Measurements from ENCODE around the gene MCTP1.
"Not testable (repeated sequence)": the region's sequence is repeated elsewhere in the genome, so short reads cannot be mapped to it uniquely, and the experiment has no call there.

MCTP1 gene

DNA sequence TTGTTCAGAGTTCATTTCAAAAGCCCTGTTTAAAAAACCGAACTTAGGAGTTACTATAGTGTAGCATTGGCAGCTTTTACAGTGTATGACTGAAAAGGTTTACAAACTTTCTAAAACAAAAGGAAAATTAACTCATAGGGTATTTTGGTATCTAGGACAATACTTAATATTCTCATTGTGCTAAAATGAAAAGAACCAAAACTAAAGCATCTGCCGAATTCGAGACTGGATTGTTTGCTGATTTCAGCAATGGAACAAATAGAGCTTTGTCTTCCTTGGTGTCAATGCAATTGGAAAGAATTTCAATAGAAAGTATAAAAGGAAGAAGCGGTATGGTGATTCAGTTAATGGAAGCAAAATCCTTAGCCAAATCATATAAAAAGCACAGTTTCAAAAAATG lies 412.4 kb downstream of the MCTP1 start:
- DNase-seq (ENCODE audit: low read depth in 2 of 2) = no peak

DNA sequence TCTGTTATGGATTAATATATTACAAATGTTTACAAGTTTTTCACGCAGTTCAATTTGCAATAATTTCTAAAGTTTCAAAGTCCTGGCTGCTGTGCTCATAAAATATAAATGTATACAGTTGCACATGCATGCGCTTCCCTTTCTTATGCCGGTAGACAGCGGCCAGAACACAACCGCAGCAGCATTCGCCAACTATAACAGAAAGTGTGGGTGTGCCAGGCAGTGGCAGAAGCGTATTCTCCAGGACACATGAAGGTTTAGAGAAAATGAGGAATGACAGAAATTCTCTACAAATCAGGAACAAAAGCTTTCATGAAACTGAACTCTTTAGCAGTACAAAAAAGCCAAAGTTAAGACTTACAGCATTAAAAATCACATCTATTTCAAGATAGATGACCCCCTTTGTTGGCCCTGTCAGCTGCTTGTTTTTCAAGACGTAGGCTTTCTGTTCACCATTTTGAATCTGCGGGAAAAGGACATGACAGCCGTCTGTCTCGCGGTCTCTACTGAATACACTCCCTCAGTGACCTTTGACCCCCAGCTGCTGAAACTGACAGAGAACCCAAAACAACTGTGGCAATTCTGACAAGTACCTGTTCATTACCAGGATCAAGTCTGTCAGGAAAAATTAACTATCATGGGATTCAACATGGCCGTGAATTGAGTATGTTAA lies 414.2 kb downstream of the MCTP1 start:
- no peak for DNase-seq (ENCODE audit: low read depth in 2 of 2)

DNA sequence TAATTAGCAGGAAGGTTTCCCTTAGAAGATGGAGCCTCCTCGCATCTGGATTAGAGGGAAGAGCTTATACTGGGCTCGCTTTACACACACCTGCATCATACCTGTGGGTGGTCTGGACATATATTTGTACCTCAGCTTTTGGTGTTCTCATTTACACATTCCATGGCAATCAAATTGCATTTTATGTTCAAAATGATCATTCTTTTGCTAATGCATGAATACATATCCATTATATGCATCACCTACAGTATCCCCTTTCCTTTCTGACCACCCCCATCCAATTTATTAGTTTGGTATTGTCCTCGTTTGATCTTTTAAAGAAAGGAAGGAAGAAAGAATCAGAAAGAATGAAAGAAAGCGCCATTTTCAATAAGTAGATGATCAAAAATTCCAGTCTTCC lies 415.0 kb downstream of the MCTP1 start:
- DNase-seq (ENCODE audit: low read depth in 2 of 2) = no peak

DNA sequence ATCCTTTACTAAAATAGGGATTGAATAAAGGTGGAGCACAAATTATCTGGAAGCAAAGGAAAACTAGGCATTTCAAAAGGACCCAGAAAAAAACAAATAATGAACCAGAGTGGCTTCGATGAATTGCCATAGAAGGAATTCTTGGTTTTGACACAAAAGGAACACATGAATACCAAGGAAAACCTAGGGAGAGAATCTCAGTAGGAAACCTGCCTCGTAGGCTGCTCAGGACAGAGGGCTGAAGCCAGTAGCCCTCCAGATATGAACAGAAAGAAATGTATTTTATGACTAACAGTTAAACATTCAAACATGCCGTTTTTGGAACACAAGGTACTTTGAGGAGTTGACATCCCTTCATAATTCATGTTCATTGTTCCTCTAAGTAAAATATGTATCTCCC lies 420.9 kb downstream of the MCTP1 start:
- no peak for DNase-seq (ENCODE audit: low read depth in 2 of 2)

DNA sequence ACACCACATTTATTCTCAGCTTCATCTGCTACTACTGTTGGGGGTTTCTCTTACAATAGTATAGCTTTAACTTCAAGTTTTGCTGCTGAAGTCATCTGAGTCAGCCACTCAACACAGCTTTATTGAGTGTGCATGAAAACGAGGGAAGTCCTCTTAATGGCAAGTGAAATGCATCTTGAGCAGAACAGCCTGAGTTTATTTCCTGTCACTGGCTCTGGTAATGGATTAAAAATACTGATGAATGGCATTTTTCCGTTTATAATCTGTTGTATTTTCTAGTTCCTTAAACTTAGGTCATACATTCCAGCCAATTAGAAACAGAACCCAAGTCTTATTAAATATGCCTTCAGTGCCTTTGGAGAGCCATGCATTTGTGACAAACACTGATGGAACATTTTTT lies 427.8 kb downstream of the MCTP1 start:
- no peak for DNase-seq (ENCODE audit: low read depth in 2 of 2)

DNA sequence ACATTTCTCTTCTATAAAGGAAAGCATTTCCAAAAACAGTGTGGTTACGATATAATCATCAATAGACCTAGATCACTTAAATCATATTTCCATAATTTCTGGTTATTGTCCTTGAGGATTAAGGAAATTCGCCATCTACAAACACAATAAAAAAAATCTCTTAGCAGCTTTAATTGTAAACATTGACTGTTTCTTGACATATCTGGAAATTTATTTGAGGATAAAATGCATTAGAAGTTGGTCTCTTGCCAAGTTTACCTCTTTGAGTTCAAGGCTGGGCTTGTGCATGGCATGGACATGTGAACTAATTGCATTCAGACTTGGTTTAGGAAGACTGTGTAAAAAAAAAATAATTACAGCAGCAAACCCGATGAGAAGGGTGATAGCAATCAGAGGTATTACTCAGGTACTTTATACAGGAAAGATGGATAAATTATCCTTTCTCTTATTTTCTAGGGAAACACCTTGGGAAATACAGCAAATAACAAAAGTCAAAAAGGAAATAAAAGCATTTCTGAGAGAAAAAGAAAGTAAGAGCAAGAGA lies 428.6 kb downstream of the MCTP1 start:
- DNase-seq (ENCODE audit: low read depth in 2 of 2) = no peak

DNA sequence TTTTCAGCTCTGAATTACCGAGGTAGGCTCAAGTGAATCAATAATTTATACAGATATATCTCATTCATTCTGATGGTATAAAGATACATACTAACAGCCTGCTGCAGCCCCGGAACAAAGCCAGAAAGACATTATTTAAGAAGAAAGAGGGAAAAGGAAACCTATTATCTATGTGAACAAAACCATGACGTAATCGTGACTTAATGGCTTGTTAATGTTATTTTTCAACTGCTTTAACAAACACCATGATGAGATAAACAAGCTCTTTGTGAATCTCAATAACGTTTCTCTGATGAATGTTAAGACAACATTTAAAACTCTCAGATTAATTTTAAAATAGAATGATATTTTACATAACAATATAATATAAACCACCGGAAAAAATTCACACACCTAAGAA lies 429.4 kb downstream of the MCTP1 start:
- no peak for DNase-seq (ENCODE audit: low read depth in 2 of 2)

DNA sequence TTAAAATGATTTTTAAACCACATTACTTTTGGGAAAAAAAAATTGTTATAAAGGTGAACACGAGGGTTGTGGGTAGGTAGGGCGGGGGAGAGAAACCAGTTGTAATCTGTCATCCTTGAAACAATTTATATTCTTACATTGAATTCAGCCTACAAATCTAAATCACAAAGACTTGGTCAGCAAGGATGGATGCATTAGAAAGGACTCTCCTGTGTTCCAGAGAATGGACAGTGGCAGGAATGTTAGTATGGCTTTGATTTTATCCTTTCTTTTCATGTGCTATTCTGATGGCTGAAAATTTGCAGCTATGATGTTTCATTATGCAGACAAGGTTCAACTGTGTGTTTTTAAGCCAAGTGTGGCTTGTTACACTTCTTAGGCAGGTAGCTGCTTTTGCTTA lies 431.8 kb downstream of the MCTP1 start:
- DNase-seq (ENCODE audit: low read depth in 2 of 2) = no peak

DNA sequence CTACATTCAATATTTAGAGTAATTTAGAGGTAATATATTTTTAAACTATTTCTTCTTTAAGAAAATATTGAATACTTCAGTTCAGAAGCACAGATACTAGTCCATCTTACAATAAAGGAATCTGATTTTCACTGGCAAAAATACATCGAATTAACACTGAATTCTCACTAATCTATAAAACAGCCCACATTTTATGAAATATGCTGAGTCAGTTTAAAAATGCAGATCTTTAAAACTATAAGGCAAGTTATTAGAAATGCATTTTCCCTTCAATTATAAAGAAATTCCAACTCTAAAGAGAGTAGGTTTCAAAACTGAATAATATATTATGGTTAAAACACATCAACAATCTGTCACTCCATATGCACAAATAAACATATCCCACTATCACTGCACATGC lies 433.9 kb downstream of the MCTP1 start:
- DNase-seq (ENCODE audit: low read depth in 2 of 2) = no peak

DNA sequence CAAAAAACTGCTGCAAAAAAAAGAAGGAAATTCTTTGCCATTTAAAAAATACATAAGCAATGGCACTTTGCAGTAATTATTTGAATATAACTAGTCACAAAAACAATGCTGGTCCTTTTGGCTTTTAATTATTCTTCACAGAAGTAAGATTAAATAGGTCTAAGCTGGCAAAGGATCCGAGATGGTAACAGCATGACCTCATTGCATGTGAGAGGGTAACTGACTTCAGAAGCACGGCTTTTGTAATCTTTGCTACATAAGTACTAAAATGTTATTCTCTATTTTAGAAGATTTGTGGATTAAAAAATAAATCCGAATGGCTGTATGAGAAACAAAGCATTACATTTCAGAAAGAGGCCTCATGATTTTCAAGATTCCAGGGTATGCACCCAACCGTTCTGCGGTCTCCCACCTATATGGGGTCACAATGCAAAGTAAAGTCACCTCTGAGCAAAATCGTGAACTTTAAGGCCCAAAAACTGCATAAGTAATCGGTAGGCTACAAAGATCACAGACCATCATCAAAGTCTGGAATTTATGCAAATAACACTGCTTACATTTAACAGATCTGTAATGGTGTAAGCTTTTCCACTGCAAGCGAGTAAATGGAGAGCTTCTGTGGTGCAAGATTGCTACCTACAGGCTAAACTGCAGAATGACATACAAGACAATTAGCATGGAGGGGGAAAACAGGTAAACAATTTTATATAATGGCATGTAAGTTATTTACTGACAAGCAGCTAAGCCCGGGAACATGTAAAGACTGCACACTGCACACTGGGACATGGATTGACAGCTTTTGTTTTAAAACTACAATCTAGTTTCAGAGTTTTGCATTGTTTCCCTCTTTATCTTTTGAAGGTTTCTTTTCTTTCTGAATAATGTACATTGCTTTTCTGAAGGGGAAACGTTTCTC lies 434.8 kb downstream of the MCTP1 start:
- DNase-seq (ENCODE audit: low read depth in 2 of 2) = no peak

DNA sequence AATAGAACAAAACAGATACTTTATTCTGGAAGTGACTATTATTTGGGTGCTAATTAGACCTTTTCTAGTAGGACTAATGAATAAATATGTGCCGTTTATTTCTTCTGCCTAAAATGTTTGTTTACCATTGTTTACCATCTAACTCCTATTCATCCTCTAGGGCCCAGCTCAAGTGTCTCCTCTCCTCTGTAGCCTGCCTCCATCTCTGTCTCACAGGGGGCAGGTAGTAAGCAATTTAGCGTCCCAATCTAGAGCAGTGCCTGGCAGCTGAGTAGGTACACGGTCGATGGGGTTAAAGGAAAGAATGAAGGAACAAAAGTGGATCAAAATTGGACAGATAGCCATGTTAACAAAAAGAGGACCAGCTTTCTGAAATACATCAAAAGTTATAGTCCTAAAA lies 435.6 kb downstream of the MCTP1 start:
- DNase-seq (ENCODE audit: low read depth in 2 of 2) = no peak

DNA sequence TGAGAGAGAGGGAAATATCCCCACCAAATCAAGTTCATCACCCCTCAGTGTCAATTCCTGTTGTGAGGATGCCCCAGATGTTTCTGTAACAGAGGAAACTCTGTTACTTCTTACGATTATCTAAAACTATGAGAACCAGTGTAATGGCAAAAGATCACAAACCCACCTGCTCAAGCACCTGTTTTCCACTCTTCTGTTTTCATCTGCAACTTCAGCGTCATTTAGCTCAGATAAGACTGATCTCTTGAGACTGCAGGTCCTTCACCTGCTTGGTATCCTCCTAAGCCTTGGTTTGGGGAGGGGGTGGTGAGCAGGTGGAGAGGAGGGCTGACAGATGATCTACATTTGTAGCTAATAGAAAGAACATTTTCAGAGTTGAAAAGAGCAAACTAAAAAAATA lies 437.2 kb downstream of the MCTP1 start:
- DNase-seq (ENCODE audit: low read depth in 2 of 2) = no peak

DNA sequence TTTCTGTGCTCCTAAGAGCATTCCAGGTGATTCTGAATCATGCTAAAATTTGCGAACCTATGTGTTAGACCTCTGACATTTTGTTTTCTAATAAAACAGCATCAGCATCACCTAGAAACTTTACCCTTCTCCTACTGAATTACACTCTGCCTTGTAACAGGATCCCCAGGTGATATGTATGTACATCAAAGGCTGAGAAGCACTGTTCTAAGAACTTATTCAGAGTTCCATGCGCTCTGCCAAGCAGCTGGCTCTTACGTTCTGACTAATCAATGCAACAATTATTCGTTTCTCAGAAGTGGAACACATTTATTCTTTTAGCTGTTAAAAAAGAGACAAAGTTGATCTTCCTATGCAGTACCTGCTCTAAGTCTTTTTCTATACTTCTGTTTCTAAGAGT lies 437.9 kb downstream of the MCTP1 start:
- DNase-seq (ENCODE audit: low read depth in 2 of 2) = no peak

DNA sequence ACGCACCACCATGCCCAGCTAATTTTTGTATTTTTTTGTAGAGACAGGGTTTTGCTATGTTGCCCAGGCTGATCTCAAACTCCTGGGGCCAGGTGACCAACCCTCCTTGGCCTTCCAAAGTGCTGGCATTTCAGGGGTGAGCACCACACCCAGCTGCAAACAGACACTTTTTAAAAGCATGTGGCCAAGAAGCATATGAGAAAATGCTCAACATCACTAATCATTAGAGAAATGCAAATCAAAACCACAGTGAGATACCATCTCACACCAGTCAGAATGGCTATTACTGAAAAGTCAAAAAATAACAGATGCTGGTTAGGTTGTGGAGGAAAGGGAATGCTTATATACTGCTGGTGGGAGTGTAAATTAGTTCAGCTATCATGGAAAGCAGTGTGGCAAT lies 439.2 kb downstream of the MCTP1 start:
- not testable (repeated sequence) for DNase-seq (ENCODE audit: low read depth in 2 of 2)

DNA sequence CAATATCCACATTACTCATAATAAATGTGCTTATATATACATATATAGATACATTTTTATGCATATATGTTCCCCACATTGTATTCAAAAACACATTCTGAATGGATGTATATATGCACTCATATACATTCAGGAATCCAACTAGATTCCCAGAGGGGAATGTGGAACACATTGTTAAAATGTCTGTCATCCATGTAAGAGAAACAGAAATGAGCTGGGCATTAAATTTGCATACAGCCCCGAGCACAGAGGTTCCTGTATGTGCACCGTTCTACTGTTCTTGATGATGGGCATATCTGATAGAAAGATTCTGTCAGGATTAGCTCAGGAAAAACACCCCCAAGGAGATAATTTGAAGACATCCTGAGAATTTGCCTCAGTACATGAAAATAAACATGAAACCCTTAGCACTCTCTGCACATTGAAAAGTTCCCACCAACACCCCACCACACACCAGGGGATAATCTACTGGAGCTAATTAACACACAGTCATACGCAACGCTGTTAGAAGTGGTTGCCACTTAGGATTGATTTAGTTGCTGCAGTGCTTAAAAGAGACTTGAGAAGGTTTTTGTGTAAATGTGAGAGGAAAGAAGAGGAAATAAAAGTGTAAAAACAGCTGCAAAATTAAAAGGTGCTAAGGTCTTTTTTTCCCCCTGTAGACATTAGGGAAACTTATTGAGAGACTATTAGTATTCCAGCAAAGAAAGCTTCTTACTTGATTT lies 443.1 kb downstream of the MCTP1 start:
- no peak for DNase-seq (ENCODE audit: low read depth in 2 of 2)

DNA sequence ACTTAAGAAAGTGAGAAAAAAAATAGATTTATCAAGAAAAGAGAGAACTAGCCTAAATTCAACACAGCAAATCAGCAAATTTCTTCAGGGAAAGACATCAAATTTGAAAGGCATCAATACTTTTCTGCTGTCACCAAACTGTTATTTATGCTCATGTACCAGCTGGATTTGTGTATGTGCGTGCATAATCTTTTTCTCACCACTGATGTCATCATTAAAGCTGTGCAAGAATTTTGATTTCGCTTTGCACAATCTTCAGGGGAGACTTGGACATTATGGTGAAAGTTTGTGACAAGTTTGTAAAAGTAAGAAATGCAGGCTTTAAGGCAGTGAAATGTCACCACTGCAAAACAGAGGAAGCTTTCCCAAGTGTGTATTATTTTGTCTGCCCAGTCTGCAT lies 451.0 kb downstream of the MCTP1 start:
- DNase-seq (ENCODE audit: low read depth in 2 of 2) = no peak

DNA sequence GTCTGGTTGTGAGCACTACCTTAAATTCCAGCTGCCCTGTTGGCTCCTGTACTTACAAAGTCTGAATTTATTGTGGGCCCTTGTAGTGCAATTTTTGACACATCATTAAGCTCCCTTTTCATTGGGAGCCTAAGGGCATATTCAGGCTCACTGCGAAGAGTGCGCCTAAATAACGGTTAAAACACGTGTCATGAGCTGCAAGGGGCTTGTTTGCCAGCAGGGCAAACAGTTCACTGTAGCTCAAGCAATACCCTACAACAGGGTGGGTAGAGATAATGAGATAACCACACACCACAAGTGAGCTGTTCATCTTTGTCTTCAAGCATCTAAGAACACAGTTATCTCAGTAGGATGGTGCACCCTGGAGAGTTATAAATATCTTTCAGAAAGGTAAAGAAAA lies 452.2 kb downstream of the MCTP1 start:
- no peak for DNase-seq (ENCODE audit: low read depth in 2 of 2)

DNA sequence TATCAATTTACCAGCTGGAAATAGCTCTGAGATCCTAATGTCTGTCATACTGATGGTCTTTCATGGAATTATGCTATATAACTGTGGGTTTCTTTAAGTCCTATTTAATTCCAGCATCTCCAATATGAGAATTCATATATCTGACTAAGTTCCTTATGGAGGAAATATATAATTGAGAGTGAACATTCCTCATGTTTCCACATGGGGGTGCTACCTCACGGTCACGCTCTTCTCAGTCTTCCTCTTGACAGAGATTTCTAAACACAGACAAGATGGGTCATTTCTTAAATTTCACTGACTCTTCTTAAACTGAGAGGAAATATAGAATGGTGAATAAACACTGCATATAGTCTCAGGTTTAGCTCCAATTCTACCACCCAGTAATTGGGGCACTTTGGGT lies 454.4 kb downstream of the MCTP1 start:
- DNase-seq (ENCODE audit: low read depth in 2 of 2) = no peak

DNA sequence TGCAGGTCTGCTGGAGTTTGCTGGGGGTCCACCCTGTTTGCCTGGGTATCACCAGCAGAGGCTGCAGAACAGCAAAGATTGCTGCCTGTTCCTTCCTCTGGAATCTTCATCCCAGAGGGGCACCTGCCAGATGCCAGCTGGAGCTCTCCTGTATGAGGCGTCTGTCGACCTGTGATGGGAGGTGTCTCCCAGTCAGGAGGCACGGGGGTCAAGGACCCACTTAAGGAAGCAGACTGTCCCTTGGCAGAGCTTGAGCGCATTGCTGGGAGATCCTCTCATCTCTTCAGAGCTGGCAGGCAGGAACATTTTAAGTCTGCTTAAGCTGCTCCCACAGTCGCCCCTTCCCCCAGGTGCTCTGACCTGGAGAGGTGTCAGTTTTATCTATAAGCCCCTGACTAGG lies 456.7 kb downstream of the MCTP1 start:
- DNase-seq (ENCODE audit: low read depth in 2 of 2) = not testable (repeated sequence)

DNA sequence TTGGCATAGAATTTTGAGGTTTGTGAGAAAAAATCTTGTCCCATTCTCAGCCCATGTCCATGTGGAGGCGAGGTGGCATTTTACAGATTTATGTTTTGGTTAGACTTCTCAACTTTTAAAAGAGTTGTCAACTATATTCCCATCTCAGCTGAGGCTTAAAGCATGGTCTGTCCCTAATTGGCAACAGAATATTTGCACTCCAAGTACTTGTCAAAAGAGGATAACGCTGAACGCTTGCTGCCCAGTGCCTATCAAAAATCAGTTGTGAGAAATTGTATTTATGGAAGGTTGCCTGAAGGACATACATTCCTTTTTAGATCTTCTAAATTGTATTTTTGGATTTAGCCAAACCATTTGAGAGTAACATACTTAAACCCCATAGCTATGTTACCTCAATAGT lies 464.4 kb downstream of the MCTP1 start:
- DNase-seq (ENCODE audit: low read depth in 2 of 2) = no peak

DNA sequence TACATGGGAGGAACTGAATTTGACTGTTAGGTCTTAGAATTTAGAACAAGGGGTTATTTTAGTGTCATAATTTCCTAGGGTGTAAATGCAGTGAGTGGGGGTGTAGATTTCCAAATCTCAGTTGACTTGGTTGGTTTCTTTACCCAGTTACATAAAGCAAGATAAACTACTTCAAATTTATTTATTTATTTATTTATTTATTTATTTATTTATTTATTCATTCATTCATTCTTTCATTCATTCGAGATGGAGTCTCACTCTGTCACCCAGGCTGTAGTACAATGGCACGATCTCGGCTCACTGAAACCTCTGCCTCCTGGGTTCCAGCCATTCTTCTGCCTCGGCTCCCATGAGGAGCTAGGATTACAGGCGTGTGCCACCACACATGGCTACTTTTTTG lies 466.0 kb downstream of the MCTP1 start:
- no peak for DNase-seq (ENCODE audit: low read depth in 2 of 2)

DNA sequence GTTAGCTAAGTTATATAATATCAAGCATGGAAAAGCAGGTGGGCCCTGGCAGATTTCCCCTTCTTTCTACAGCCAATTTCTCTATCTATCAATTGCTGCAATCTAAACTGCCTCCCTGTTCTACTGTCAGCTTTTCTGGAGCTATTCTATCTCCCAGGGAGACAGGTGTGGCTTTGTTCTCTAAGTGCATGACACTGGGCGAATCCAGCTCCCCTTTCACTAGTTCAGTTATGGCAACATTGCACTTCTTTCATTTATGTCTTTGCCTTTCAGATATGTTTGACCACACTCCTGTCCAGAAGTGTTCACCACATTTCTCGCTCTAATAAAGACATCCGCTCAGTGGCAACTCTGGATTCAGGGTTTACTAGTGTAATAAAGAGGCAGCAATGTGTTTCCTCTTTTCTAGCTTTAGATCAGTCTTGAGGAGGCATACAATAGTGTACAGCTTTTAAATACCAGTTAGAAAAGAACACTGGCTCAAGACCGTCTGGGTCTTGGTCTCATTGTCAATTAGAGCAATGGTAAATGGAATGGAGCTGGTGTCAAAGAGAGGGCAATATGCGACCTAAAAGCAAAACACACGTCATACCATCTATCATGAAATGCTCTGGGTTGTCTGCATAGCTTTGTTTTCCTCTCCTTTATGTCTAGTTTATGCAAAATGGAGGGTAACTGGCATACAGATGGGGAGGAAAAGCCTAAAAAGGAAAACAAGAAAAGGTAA lies 469.4 kb downstream of the MCTP1 start:
- no peak for DNase-seq (ENCODE audit: low read depth in 2 of 2)

All from stimulated activated CD4-positive, alpha-beta T cell treated with anti-CD3 and anti-CD28 coated beads, Interleukin-12 subunit alpha, Interleukin-12 subunit beta, amount 100 ng/mL, for 24 hours (primary cell).